A549 (cell line): Measurements from ENCODE around the gene EXOSC7. TPM values are rescaled to one million over a fixed set of nuclear protein-coding genes. Genes with fewer than 3 reads are reported as not detected.

ENCODE experiments used
- ATAC-seq, 2 experiments: fragments of 200-7000 bp in 1 of 2; fragments of >200 bp in 1 of 2; cut with Nextera tagmentation in 1 of 2; cut with Tn5 transposase in 1 of 2; 3 replicates each; pipeline versions ENCODE4 v1.8.0 to v1.9.1; 2018 to 2020; ENCODE audit warnings: mild to moderate bottlenecking in 1 of 2, moderate library complexity in 1 of 2
- CTCF ChIA-PET: fragments of 300-600 bp; sonication (Branson Sonifier 250); formaldehyde crosslinking; extraction: SDS; loops from one replicate; lab custom pipeline; 2021; ENCODE audit warnings: antibody characterized with exemption, inconsistent platforms; lab: Yijun Ruan, JAX
- POLR2A ChIA-PET: fragments of 350-600 bp; formaldehyde crosslinking; extraction: SDS; loops from one replicate; lab custom pipeline; 2021; ENCODE audit warnings: antibody characterized with exemption, inconsistent platforms; lab: Yijun Ruan, JAX
- DNase-seq, 2 experiments: peaks; one replicate each; pipeline versions ENCODE4 v3.0.0 to v3.0.0-alpha.2; 2011 to 2016; ENCODE audit warnings: low read depth in 1 of 2, low spot score in 1 of 2
- FAIRE-seq: peaks from 2 replicates; lab custom pipeline; 2011; peaks lifted over from hg19 to GRCh38; lab: Jason Lieb, UNC
- H3K27ac ChIP-seq, 2 experiments: fragments of >200 bp; sonication (Bioruptor Twin); formaldehyde crosslinking; 3 replicates each; pipeline ENCODE4 v1.5.1; 2016 to 2017
- H3K4me1 ChIP-seq: fragments of >200 bp; sonication (Bioruptor Twin); formaldehyde crosslinking; 3 replicates; pipeline ENCODE4 v1.6.1; 2016
- H3K4me2 ChIP-seq: fragments of >200 bp; sonication (Bioruptor Twin); formaldehyde crosslinking; 3 replicates; pipeline ENCODE4 v1.6.1; 2016
- H3K4me3 ChIP-seq: fragments of >200 bp; sonication (Bioruptor Twin); formaldehyde crosslinking; 3 replicates; pipeline ENCODE4 v1.5.1; 2016
- H3K9me3 ChIP-seq: fragments of >200 bp; sonication (Bioruptor Twin); formaldehyde crosslinking; 3 replicates; pipeline ENCODE4 v1.6.1; 2016
- BHLHE40 ChIP-seq: IDR thresholded peaks from 2 replicates; pipeline ENCODE4 v1.6.1; 2012; ENCODE audit warnings: low read depth, low read length, inconsistent platforms
- CBX8 ChIP-seq: fragments of 200-600 bp; sonication (generic); IDR thresholded peaks from 2 replicates; pipeline ENCODE4 v1.6.1; 2016
- CEBPB ChIP-seq, 2 experiments: fragments of >200 bp in 1 of 2; sonication (Bioruptor Twin) in 1 of 2; formaldehyde crosslinking in 1 of 2; IDR thresholded peaks; 2 replicates each; pipeline ENCODE4 v1.6.1; 2012 to 2016
- EP300 ChIP-seq, 2 experiments: fragments of >200 bp; sonication (Bioruptor Twin); formaldehyde crosslinking; IDR thresholded peaks; 2 replicates in 1 of 2; 3 replicates in 1 of 2; pipeline ENCODE4 v1.6.1; 2016 to 2017
- HDAC2 ChIP-seq: fragments of 200-600 bp; sonication (generic); IDR thresholded peaks from 2 replicates; pipeline ENCODE4 v1.6.1; 2016
- HOXA7 ChIP-seq: fragments of 250-450 bp; sonication (Bioruptor Pico); IDR thresholded peaks from 2 replicates; pipeline ENCODE4 v1.5.0; 2020; ENCODE audit warnings: mild to moderate bottlenecking, moderate library complexity
- HOXB13 ChIP-seq: fragments of 250-450 bp; sonication (Bioruptor Pico); IDR thresholded peaks from 2 replicates; pipeline ENCODE4 v1.5.0; 2020; ENCODE audit warnings: low read depth, mild to moderate bottlenecking, moderate library complexity
- KDM1A ChIP-seq: fragments of 200-600 bp; sonication (generic); IDR thresholded peaks from 2 replicates; pipeline ENCODE4 v1.6.1; 2016; ENCODE audit warnings: low read depth, mild to moderate bottlenecking
- KDM5A ChIP-seq: fragments of 200-600 bp; sonication (generic); IDR thresholded peaks from 2 replicates; pipeline ENCODE4 v1.6.1; 2016; ENCODE audit warnings: antibody characterized with exemption, mild to moderate bottlenecking
- MAZ ChIP-seq: fragments of 150-350 bp; IDR thresholded peaks from 2 replicates; pipeline ENCODE4 v1.6.1; 2014; ENCODE audit warnings: antibody characterized with exemption, low read depth, low read length, borderline replicate concordance
- MYC ChIP-seq: IDR thresholded peaks from 2 replicates; pipeline ENCODE4 v1.6.1; 2012; ENCODE audit warnings: mild to moderate bottlenecking, inconsistent platforms, low read length, improper control_type of control experiment, borderline replicate concordance
- NPAS2 ChIP-seq: fragments of 250-450 bp; sonication (Bioruptor Pico); IDR thresholded peaks from 2 replicates; pipeline ENCODE4 v1.8.0; 2022; ENCODE audit warnings: mild to moderate bottlenecking, moderate library complexity, borderline replicate concordance
- POLR2A ChIP-seq: IDR thresholded peaks from 2 replicates; pipeline ENCODE4 v1.6.1; 2012; ENCODE audit warnings: mild to moderate bottlenecking, low read length
- RAD21 ChIP-seq, 2 experiments: fragments of >200 bp in 1 of 2; sonication (Bioruptor Twin) in 1 of 2; formaldehyde crosslinking in 1 of 2; IDR thresholded peaks in 1 of 2; conservative IDR thresholded peaks in 1 of 2; 2 replicates in 1 of 2; 3 replicates in 1 of 2; pipeline ENCODE4 v1.6.1; 2012 to 2018; ENCODE audit warnings: inconsistent platforms in 1 of 2
- RFX5 ChIP-seq: fragments of 450-650 bp; IDR thresholded peaks from 2 replicates; pipeline ENCODE4 v1.7.1; 2014; ENCODE audit warnings: antibody characterized with exemption, mild to moderate bottlenecking, moderate library complexity
- SMC3 ChIP-seq: fragments of >200 bp; sonication (Bioruptor Twin); formaldehyde crosslinking; IDR thresholded peaks from 3 replicates; pipeline ENCODE4 v1.6.1; 2018; ENCODE audit warnings: inconsistent platforms
- ZC3H11A ChIP-seq: fragments of 450-650 bp; IDR thresholded peaks from 2 replicates; pipeline ENCODE4 v1.6.1; 2014; ENCODE audit warnings: antibody characterized with exemption, mild to moderate bottlenecking
- ZNF302 ChIP-seq: fragments of 250-450 bp; sonication (Bioruptor Pico); IDR thresholded peaks from 2 replicates; pipeline ENCODE4 v1.9.0; 2021; ENCODE audit warnings: inconsistent platforms, mild to moderate bottlenecking, moderate library complexity
- WGBS: methylation state at CpG from one replicate; pipeline ENCODE4 v1.1.6; 2017; ENCODE audit errors: missing lambda C conversion rate; 5-methylcytosine and 5-hydroxymethylcytosine counted together
- polyA plus RNA-seq, 4 experiments: library from polyadenylated mRNA; depleted of rRNA in 3 of 4; stranded (reverse); fragments of >200 nt; fragmentation: RNase III in 1 of 4; extraction: RNeasy Plus Mini Kit Qiagen cat#74134 plus additional on column Dnase treatment in 1 of 4; gene quantifications; 2 replicates in 3 of 4; 3 replicates in 1 of 4; pipeline ENCODE4 v1.2.3, GENCODE V29; 2011 to 2017
- TF ChIP-seq, protein P1 (sequence below): fragments of 250-450 bp; sonication (Bioruptor Pico); IDR thresholded peaks from 2 replicates; pipeline ENCODE4 v1.5.0; 2020; ENCODE audit warnings: low read depth, mild to moderate bottlenecking, moderate library complexity
- TF ChIP-seq, protein P2 (sequence below): fragments of 200-600 bp; sonication (generic); IDR thresholded peaks from 2 replicates; pipeline ENCODE4 v1.6.1; 2016; ENCODE audit warnings: antibody characterized with exemption, mild to moderate bottlenecking, moderate library complexity
- TF ChIP-seq, protein P3 (sequence below): fragments of >200 bp; sonication (Bioruptor Twin); formaldehyde crosslinking; IDR thresholded peaks from 2 replicates; pipeline ENCODE4 v1.6.1; 2016

EXOSC7 gene
- polyA plus RNA-seq, 2 of the 4 experiments (the other 2 are of a cell fraction) = 59.1 to 68.4 TPM

- POLR2A ChIA-PET = no interaction called here
- no peak for DNase-seq
These were observed 45.7 kb downstream of the EXOSC7 start for GRCh38 chr3:45021524-45022297.

GRCh38 chr3:45023675-45024074 lies 47.6 kb downstream of the EXOSC7 start:
- H3K4me2 ChIP-seq = no peak overlapping the region
- no peaks in the 10 kb centered on the region for H3K4me1 ChIP-seq
- WGBS = 74% methylated on average over 3 of the region's 3 CpGs
- no peak overlapping the region for H3K4me3 ChIP-seq
- no peaks in the 10 kb centered on the region for H3K9me3 ChIP-seq
- ATAC-seq (no peak), FAIRE-seq (no peak), DNase-seq (no peak)
- no peak for TF ChIP-seq HDAC2
- TF ChIP-seq, protein P1, sequence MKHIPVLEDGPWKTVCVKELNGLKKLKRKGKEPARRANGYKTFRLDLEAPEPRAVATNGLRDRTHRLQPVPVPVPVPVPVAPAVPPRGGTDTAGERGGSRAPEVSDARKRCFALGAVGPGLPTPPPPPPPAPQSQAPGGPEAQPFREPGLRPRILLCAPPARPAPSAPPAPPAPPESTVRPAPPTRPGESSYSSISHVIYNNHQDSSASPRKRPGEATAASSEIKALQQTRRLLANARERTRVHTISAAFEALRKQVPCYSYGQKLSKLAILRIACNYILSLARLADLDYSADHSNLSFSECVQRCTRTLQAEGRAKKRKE (CRISPR knock-in tag) = no peak
- TF ChIP-seq, protein P2, sequence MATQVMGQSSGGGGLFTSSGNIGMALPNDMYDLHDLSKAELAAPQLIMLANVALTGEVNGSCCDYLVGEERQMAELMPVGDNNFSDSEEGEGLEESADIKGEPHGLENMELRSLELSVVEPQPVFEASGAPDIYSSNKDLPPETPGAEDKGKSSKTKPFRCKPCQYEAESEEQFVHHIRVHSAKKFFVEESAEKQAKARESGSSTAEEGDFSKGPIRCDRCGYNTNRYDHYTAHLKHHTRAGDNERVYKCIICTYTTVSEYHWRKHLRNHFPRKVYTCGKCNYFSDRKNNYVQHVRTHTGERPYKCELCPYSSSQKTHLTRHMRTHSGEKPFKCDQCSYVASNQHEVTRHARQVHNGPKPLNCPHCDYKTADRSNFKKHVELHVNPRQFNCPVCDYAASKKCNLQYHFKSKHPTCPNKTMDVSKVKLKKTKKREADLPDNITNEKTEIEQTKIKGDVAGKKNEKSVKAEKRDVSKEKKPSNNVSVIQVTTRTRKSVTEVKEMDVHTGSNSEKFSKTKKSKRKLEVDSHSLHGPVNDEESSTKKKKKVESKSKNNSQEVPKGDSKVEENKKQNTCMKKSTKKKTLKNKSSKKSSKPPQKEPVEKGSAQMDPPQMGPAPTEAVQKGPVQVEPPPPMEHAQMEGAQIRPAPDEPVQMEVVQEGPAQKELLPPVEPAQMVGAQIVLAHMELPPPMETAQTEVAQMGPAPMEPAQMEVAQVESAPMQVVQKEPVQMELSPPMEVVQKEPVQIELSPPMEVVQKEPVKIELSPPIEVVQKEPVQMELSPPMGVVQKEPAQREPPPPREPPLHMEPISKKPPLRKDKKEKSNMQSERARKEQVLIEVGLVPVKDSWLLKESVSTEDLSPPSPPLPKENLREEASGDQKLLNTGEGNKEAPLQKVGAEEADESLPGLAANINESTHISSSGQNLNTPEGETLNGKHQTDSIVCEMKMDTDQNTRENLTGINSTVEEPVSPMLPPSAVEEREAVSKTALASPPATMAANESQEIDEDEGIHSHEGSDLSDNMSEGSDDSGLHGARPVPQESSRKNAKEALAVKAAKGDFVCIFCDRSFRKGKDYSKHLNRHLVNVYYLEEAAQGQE = no peak
- TF ChIP-seq, protein P3, sequence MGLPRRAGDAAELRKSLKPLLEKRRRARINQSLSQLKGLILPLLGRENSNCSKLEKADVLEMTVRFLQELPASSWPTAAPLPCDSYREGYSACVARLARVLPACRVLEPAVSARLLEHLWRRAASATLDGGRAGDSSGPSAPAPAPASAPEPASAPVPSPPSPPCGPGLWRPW = no peak
- no peak for TF ChIP-seq CEBPB (IDR thresholded peaks at IDR 0.05)
- TF ChIP-seq SMC3 = no peak
- TF ChIP-seq HOXA7 (CRISPR knock-in tag) = no peak
- TF ChIP-seq ZNF302 = no peak
- no peak for TF ChIP-seq ZC3H11A
- H3K27ac ChIP-seq = no peak overlapping the region
- CTCF ChIA-PET = no interaction called here
- POLR2A ChIA-PET = no interaction called here

More at GRCh38 chr3:45021524-45022297, 45.7 kb downstream of the EXOSC7 start:
- Histone ChIP-seq H3K4me1 (no peaks in the 10 kb centered on the region), H3K27ac (no peak overlapping the region), H3K4me2 (no peak overlapping the region), H3K9me3 (no peaks in the 10 kb centered on the region), H3K4me3 (no peak overlapping the region)
- CTCF ChIA-PET = no interaction called here
- ATAC-seq (no peak), FAIRE-seq (no peak)
- WGBS = 72% methylated on average over 10 of the region's 12 CpGs
- no peak for TF ChIP-seq MYC
- no peak for TF ChIP-seq RFX5
- TF ChIP-seq KDM1A = no peak
- TF ChIP-seq, protein P2 = no peak
- TF ChIP-seq HOXB13 = no peak
- no peak for TF ChIP-seq KDM5A
- TF ChIP-seq POLR2A = no peak
- no peak for TF ChIP-seq ZC3H11A
- no peak for TF ChIP-seq CBX8
- no peak for TF ChIP-seq SMC3
- TF ChIP-seq EP300 (IDR thresholded peaks at IDR 0.05) = no peak
- TF ChIP-seq BHLHE40 = no peak
- TF ChIP-seq RAD21 (conservative IDR thresholded peaks at IDR 0.05 in 1 of 2, IDR thresholded peaks at IDR 0.05 in 1 of 2) = no peak
- TF ChIP-seq NPAS2 (CRISPR knock-in tag) = no peak
- no peak for TF ChIP-seq MAZ
